GM21423 (cell line): ENCODE results near the gene MED9.
"Not testable (repeated sequence)": the region's sequence is repeated elsewhere in the genome, so short reads cannot be mapped to it uniquely, and the experiment has no call there.

Experiments used
- ATAC-seq: cut with Tn5 transposase; IDR thresholded peaks from one replicate; pipeline ENCODE4 v1.9.1; 2021; ENCODE audit warnings: mild to moderate bottlenecking, moderate library complexity; ENCODE audit not compliant: unreplicated experiment

MED9 gene

GRCh38 chr17:17454700-17455099 is 22.1 kb upstream of the MED9 start:
- ATAC-seq: not testable (repeated sequence)

GRCh38 chr17:17455173-17455572 is 21.6 kb upstream of the MED9 start:
- no peak for ATAC-seq

GRCh38 chr17:17456251-17456650 is 20.5 kb upstream of the MED9 start:
- no peak for ATAC-seq

- no peak for ATAC-seq
Measured at GRCh38 chr17:17457680-17458079, 19.1 kb upstream of the MED9 start.

- no peak for ATAC-seq
Measured at GRCh38 chr17:17460038-17460437, 16.8 kb upstream of the MED9 start.

GRCh38 chr17:17462048-17462824 is 14.6 kb upstream of the MED9 start:
- ATAC-seq: no peak

- ATAC-seq: no peak
Measured at GRCh38 chr17:17463821-17464220, 13.0 kb upstream of the MED9 start.

- not testable (repeated sequence) for ATAC-seq
Measured at GRCh38 chr17:17465878-17466277, 10.9 kb upstream of the MED9 start.

- ATAC-seq: no peak
Measured at GRCh38 chr17:17466511-17466910, 10.3 kb upstream of the MED9 start.

GRCh38 chr17:17467016-17467415 is 9.8 kb upstream of the MED9 start:
- no peak for ATAC-seq

- no peak for ATAC-seq
Measured at GRCh38 chr17:17467720-17468119, 9.1 kb upstream of the MED9 start.

GRCh38 chr17:17468217-17469010 is 8.4 kb upstream of the MED9 start:
- no peak for ATAC-seq

GRCh38 chr17:17469358-17469757 is 7.4 kb upstream of the MED9 start:
- no peak for ATAC-seq

GRCh38 chr17:17469996-17470395 is 6.8 kb upstream of the MED9 start:
- no peak for ATAC-seq

- ATAC-seq: no peak
Measured at GRCh38 chr17:17472333-17472920, 4.4 kb upstream of the MED9 start.

GRCh38 chr17:17474341-17474740 is 2.5 kb upstream of the MED9 start:
- ATAC-seq: no peak

- ATAC-seq: no peak
Measured at GRCh38 chr17:17479209-17479608, 2.4 kb downstream of the MED9 start.

- no peak for ATAC-seq
Measured at GRCh38 chr17:17480593-17481148, 3.9 kb downstream of the MED9 start.

GRCh38 chr17:17481860-17482259 is 5.1 kb downstream of the MED9 start:
- ATAC-seq: no peak

- no peak for ATAC-seq
Measured at GRCh38 chr17:17484451-17484899, 7.7 kb downstream of the MED9 start.

GRCh38 chr17:17485420-17485819 is 8.6 kb downstream of the MED9 start:
- ATAC-seq: no peak
